Neural cell (in vitro differentiated cells): ENCODE results near the gene NAA20. TPM values are rescaled to one million over a fixed set of nuclear protein-coding genes. Genes with fewer than 3 reads are reported as not detected.

Source experiments
- H2AFZ ChIP-seq: fragments of 200-600, 300-800 bp; sonication (generic), shearing (Covaris generic); 2 replicates; pipeline ENCODE4 v1.6.0; 2014; ENCODE audit warnings: low read depth, mild to moderate bottlenecking, antibody characterized with exemption, low read length, moderate library complexity
- H3F3A ChIP-seq: fragments of 200-600 bp; shearing (Covaris generic); 2 replicates; pipeline ENCODE4 v1.6.1; 2016; ENCODE audit warnings: mild to moderate bottlenecking, moderate library complexity, mixed read lengths, antibody characterized with exemption, low read length; ENCODE audit not compliant: insufficient read depth, poor library complexity, severe bottlenecking
- H3K27ac ChIP-seq: fragments of 200-600, 300-800 bp; sonication (generic), shearing (Covaris generic); 2 replicates; pipeline ENCODE4 v1.5.1; 2014; ENCODE audit warnings: mild to moderate bottlenecking, low read length, moderate library complexity
- H3K27me3 ChIP-seq: fragments of 300-800, 200-600 bp; sonication (generic), shearing (Covaris generic); 2 replicates; pipeline ENCODE4 v1.6.0; 2014; ENCODE audit warnings: mild to moderate bottlenecking, low read depth, low read length, moderate library complexity; ENCODE audit not compliant: insufficient read depth
- H3K36me3 ChIP-seq: fragments of 300-800, 200-600 bp; sonication (generic), shearing (Covaris generic); 2 replicates; pipeline ENCODE4 v1.5.1; 2014; ENCODE audit warnings: mild to moderate bottlenecking, antibody characterized with exemption, low read length, moderate library complexity; ENCODE audit not compliant: insufficient read depth
- H3K4me2 ChIP-seq: fragments of 300-800, 200-600 bp; sonication (generic), shearing (Covaris generic); 2 replicates; pipeline ENCODE4 v1.6.0; 2014; ENCODE audit warnings: mild to moderate bottlenecking, low read length
- H3K4me3 ChIP-seq: fragments of 300-800, 200-600 bp; sonication (generic), shearing (Covaris generic); 2 replicates; pipeline ENCODE4 v1.5.1; 2014; ENCODE audit warnings: mild to moderate bottlenecking, low read length, moderate library complexity
- H3K79me2 ChIP-seq: fragments of 200-600 bp; shearing (Covaris generic); replicated peaks from 2 replicates; pipeline ENCODE4 v1.6.0; 2014; ENCODE audit warnings: mild to moderate bottlenecking, low read length, moderate library complexity; ENCODE audit not compliant: insufficient read depth
- H3K9ac ChIP-seq: fragments of 300-800, 200-600 bp; sonication (generic), shearing (Covaris generic); 2 replicates; pipeline ENCODE4 v1.6.1; 2016; ENCODE audit warnings: mild to moderate bottlenecking, low read length, mixed read lengths
- H3K9me2 ChIP-seq: fragments of 200-600 bp; shearing (Covaris generic); 2 replicates; pipeline ENCODE4 v1.6.1; 2016; ENCODE audit warnings: mild to moderate bottlenecking, low read length, mixed read lengths; ENCODE audit not compliant: insufficient read depth
- H3K9me3 ChIP-seq: fragments of 200-600, 300-800 bp; sonication (generic), shearing (Covaris generic); 2 replicates; pipeline ENCODE4 v1.6.1; 2016; ENCODE audit warnings: mild to moderate bottlenecking, mixed run types, low read length, moderate library complexity, mixed read lengths
- H4K20me1 ChIP-seq: fragments of 200-600 bp; shearing (Covaris generic); 2 replicates; pipeline ENCODE4 v1.6.1; 2016; ENCODE audit warnings: mild to moderate bottlenecking, mixed run types; ENCODE audit not compliant: insufficient read depth
- EP300 ChIP-seq: fragments of 450-650 bp; conservative IDR thresholded peaks from 2 replicates; pipeline ENCODE4 v1.6.1; 2014; ENCODE audit warnings: antibody characterized with exemption, mild to moderate bottlenecking, moderate library complexity; ENCODE audit not compliant: poor library complexity, severe bottlenecking
- EZH2 ChIP-seq: fragments of 200-600, 300-800 bp; shearing (Covaris generic), sonication (generic); IDR thresholded peaks from 2 replicates; pipeline ENCODE4 v1.6.1; 2014; ENCODE audit warnings: antibody characterized with exemption, low read length, borderline replicate concordance, mild to moderate bottlenecking; ENCODE audit not compliant: insufficient read depth, poor library complexity, severe bottlenecking
- MXI1 ChIP-seq: fragments of 450-650 bp; conservative IDR thresholded peaks from 2 replicates; pipeline ENCODE4 v1.6.1; 2014; ENCODE audit warnings: antibody characterized with exemption, mild to moderate bottlenecking; ENCODE audit not compliant: poor library complexity, severe bottlenecking
- POLR2AphosphoS5 ChIP-seq: IDR thresholded peaks from 2 replicates; pipeline ENCODE4 v1.6.1; 2012
- RAD21 ChIP-seq: fragments of 450-650 bp; conservative IDR thresholded peaks from 2 replicates; pipeline ENCODE4 v1.6.1; 2014; ENCODE audit warnings: antibody characterized with exemption, mild to moderate bottlenecking, moderate library complexity
- SMC3 ChIP-seq: fragments of 450-650 bp; conservative IDR thresholded peaks from 2 replicates; pipeline ENCODE4 v1.6.1; 2014; ENCODE audit warnings: antibody characterized with exemption, mild to moderate bottlenecking, moderate library complexity; ENCODE audit not compliant: poor library complexity
- TAF1 ChIP-seq: IDR thresholded peaks from 2 replicates; pipeline ENCODE4 v1.6.1; 2012; ENCODE audit warnings: low read depth
- polyA plus RNA-seq: library from polyadenylated mRNA; depleted of rRNA; stranded (reverse); fragments of >200 nt; gene quantifications from 2 replicates; pipeline ENCODE4 v1.2.3, GENCODE V29; 2014
- TF ChIP-seq, protein P1 (sequence below): IDR thresholded peaks from 2 replicates; pipeline ENCODE4 v1.6.1; 2012; ENCODE audit warnings: borderline replicate concordance
- TF ChIP-seq, protein P2 (sequence below): fragments of 450-650 bp; IDR thresholded peaks from 2 replicates; pipeline ENCODE4 v1.5.1; 2014; ENCODE audit warnings: antibody characterized with exemption, mild to moderate bottlenecking, moderate library complexity; ENCODE audit not compliant: poor library complexity, severe bottlenecking

NAA20 gene
- polyA plus RNA-seq, 1 donor from 2014 or later: 48.9 TPM

DNA sequence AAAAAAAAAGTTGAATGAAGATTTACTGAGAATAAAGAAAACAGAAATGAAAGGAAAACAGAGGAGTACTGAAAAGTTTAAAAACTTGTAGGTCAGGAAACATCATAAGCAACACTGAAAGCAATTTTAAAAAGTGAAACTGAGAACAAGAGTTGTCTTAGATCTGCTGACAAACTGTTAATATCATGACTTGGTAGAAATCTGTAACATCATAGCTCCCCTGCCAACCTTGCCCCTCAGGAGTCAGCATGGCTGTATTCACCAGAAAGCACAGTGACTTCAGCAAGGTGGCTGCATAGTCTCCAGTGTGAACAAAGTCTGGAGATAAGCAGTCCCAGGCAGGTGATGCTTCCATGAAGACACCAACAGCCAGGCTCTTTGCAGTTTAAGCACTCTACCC, 5.3 kb downstream of the NAA20 start:
- TF ChIP-seq EP300 (no peak), RAD21 (no peak), EZH2 (no peak), TAF1 (no peak), MXI1 (no peak), POLR2AphosphoS5 (no peak), SMC3 (no peak)
- TF ChIP-seq, protein P1, sequence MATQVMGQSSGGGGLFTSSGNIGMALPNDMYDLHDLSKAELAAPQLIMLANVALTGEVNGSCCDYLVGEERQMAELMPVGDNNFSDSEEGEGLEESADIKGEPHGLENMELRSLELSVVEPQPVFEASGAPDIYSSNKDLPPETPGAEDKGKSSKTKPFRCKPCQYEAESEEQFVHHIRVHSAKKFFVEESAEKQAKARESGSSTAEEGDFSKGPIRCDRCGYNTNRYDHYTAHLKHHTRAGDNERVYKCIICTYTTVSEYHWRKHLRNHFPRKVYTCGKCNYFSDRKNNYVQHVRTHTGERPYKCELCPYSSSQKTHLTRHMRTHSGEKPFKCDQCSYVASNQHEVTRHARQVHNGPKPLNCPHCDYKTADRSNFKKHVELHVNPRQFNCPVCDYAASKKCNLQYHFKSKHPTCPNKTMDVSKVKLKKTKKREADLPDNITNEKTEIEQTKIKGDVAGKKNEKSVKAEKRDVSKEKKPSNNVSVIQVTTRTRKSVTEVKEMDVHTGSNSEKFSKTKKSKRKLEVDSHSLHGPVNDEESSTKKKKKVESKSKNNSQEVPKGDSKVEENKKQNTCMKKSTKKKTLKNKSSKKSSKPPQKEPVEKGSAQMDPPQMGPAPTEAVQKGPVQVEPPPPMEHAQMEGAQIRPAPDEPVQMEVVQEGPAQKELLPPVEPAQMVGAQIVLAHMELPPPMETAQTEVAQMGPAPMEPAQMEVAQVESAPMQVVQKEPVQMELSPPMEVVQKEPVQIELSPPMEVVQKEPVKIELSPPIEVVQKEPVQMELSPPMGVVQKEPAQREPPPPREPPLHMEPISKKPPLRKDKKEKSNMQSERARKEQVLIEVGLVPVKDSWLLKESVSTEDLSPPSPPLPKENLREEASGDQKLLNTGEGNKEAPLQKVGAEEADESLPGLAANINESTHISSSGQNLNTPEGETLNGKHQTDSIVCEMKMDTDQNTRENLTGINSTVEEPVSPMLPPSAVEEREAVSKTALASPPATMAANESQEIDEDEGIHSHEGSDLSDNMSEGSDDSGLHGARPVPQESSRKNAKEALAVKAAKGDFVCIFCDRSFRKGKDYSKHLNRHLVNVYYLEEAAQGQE: no peak
- TF ChIP-seq, protein P2, sequence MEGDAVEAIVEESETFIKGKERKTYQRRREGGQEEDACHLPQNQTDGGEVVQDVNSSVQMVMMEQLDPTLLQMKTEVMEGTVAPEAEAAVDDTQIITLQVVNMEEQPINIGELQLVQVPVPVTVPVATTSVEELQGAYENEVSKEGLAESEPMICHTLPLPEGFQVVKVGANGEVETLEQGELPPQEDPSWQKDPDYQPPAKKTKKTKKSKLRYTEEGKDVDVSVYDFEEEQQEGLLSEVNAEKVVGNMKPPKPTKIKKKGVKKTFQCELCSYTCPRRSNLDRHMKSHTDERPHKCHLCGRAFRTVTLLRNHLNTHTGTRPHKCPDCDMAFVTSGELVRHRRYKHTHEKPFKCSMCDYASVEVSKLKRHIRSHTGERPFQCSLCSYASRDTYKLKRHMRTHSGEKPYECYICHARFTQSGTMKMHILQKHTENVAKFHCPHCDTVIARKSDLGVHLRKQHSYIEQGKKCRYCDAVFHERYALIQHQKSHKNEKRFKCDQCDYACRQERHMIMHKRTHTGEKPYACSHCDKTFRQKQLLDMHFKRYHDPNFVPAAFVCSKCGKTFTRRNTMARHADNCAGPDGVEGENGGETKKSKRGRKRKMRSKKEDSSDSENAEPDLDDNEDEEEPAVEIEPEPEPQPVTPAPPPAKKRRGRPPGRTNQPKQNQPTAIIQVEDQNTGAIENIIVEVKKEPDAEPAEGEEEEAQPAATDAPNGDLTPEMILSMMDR: no peak
- Histone ChIP-seq H4K20me1 (no peaks in the 10 kb centered on the region), H3K36me3 (no peaks in the 10 kb centered on the region), H3K9me3 (no peaks in the 10 kb centered on the region), H3F3A (no peaks in the 10 kb centered on the region), H3K4me2 (no peak overlapping the region), H3K79me2 (peaks cover 52% of the 10 kb centered on the region), H3K4me3 (no peak overlapping the region), H3K27me3 (no peaks in the 10 kb centered on the region), H3K9me2 (no peaks in the 10 kb centered on the region), H2AFZ (no peak overlapping the region), H3K9ac (no peak overlapping the region), H3K27ac (no peak overlapping the region)

DNA sequence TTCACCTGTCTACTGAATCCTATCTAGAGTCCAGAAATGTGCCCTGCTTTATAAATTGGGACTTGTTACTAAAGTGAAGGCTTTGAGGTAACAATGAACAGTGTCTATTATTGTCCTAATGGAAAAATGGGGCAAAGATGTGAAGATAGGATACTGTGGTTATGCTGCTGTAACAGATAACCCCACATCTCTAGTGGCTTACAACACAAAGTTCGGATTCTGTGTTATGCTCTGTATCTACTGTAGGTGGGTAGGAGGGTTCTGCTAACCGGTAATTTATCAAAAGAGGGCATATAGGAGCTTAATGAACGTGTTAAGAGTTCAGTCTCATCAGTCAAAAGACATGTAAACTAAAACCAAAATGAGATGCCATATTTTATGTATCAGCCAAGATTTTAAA, 6.2 kb downstream of the NAA20 start:
- no peaks in the 10 kb centered on the region for H3K27me3 ChIP-seq
- no peak overlapping the region for H3K9ac ChIP-seq
- no peaks in the 10 kb centered on the region for H3K9me2 ChIP-seq
- no peaks in the 10 kb centered on the region for H3F3A ChIP-seq
- TF ChIP-seq, protein P2: no peak
- TF ChIP-seq TAF1: no peak
- TF ChIP-seq SMC3: no peak
- TF ChIP-seq, protein P1: no peak
- TF ChIP-seq POLR2AphosphoS5: no peak
- no peak for TF ChIP-seq EP300
- TF ChIP-seq RAD21: no peak
- no peak for TF ChIP-seq EZH2
- no peak for TF ChIP-seq MXI1
- H3K4me3 ChIP-seq: no peak overlapping the region
- no peaks in the 10 kb centered on the region for H4K20me1 ChIP-seq
- peaks cover 43% of the 10 kb centered on the region for H3K79me2 ChIP-seq
- no peak overlapping the region for H2AFZ ChIP-seq
- no peaks in the 10 kb centered on the region for H3K9me3 ChIP-seq
- no peak overlapping the region for H3K27ac ChIP-seq
- no peaks in the 10 kb centered on the region for H3K36me3 ChIP-seq
- no peak overlapping the region for H3K4me2 ChIP-seq
